ENCODE measurements around the gene MGP. TPM values are rescaled to one million over a fixed set of nuclear protein-coding genes. Genes with fewer than 3 reads are reported as not detected.

The MGP gene
- total RNA-seq, 1 experiment from 2014 or later: 0.96 TPM

DNA sequence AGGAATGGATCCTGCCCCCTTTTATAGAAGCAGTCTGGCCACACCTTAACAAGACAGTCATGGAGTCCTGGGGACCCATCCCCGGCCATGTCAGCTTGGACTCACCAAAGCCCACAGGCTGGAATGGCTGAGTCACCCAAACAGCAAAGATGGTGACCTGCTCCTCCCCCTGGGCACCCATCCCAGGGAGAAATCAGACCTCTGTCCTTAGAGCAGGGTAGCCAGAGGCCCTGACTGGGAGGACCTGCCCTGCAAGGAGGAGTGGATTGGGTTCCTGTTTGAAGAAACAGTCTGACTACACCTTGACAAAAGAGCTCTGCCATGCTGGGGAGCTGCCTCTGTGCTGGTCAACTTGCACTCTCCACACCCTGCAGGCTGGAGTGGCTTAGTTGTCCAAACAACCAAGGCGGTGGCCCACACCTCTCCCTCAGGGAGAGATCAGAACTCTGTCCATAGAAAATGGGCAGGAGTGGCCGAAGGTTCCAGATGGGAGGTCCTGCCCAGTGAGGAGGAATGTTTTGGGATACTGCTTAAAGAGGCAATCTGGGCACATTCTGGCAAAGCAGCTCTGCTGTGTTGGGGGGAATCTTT, 16.6 kb downstream of the MGP start:
- no peak for ATAC-seq
- Mint-ChIP-seq H3K27ac (no peak overlapping the region), H3K36me3 (peaks cover 18% of the 10 kb centered on the region), H3K4me1 (no peaks in the 10 kb centered on the region), H3K4me3 (no peak overlapping the region), H3K9me3 (peaks cover 31% of the 10 kb centered on the region), H3K27me3 (ENCODE audit: low read depth) (peaks cover 6% of the 10 kb centered on the region)
- DNase-seq (ENCODE audit: low spot score): no peak
- POLR2A ChIA-PET: no interaction called here
- CTCF ChIA-PET: no interaction called here
- no peak for TF ChIP-seq FOXJ3 (CRISPR knock-in tag; IDR thresholded peaks at IDR 0.05; ENCODE audit: borderline replicate concordance)
- TF ChIP-seq, protein P1, sequence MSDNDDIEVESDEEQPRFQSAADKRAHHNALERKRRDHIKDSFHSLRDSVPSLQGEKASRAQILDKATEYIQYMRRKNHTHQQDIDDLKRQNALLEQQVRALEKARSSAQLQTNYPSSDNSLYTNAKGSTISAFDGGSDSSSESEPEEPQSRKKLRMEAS (CRISPR knock-in tag; IDR thresholded peaks at IDR 0.05): no peak
- TF ChIP-seq, protein P2, sequence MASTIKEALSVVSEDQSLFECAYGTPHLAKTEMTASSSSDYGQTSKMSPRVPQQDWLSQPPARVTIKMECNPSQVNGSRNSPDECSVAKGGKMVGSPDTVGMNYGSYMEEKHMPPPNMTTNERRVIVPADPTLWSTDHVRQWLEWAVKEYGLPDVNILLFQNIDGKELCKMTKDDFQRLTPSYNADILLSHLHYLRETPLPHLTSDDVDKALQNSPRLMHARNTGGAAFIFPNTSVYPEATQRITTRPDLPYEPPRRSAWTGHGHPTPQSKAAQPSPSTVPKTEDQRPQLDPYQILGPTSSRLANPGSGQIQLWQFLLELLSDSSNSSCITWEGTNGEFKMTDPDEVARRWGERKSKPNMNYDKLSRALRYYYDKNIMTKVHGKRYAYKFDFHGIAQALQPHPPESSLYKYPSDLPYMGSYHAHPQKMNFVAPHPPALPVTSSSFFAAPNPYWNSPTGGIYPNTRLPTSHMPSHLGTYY (CRISPR knock-in tag; IDR thresholded peaks at IDR 0.05): no peak
- TF ChIP-seq ZNF671 (CRISPR knock-in tag; IDR thresholded peaks at IDR 0.05): no peak
- no peak for TF ChIP-seq NR3C1 (CRISPR knock-in tag; conservative IDR thresholded peaks at IDR 0.05; ENCODE audit: low read depth)
- TF ChIP-seq JAZF1 (CRISPR knock-in tag; IDR thresholded peaks at IDR 0.05): no peak
- TF ChIP-seq, protein P3, sequence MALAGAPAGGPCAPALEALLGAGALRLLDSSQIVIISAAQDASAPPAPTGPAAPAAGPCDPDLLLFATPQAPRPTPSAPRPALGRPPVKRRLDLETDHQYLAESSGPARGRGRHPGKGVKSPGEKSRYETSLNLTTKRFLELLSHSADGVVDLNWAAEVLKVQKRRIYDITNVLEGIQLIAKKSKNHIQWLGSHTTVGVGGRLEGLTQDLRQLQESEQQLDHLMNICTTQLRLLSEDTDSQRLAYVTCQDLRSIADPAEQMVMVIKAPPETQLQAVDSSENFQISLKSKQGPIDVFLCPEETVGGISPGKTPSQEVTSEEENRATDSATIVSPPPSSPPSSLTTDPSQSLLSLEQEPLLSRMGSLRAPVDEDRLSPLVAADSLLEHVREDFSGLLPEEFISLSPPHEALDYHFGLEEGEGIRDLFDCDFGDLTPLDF (CRISPR knock-in tag; IDR thresholded peaks at IDR 0.05): no peak
- no peak for TF ChIP-seq RORB (CRISPR knock-in tag; IDR thresholded peaks at IDR 0.05)
- TF ChIP-seq, protein P4, sequence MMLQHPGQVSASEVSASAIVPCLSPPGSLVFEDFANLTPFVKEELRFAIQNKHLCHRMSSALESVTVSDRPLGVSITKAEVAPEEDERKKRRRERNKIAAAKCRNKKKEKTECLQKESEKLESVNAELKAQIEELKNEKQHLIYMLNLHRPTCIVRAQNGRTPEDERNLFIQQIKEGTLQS (CRISPR knock-in tag; conservative IDR thresholded peaks at IDR 0.05): no peak
- TF ChIP-seq SP1 (CRISPR knock-in tag; conservative IDR thresholded peaks at IDR 0.05): no peak
- TF ChIP-seq PRRX2 (CRISPR knock-in tag; IDR thresholded peaks at IDR 0.05): no peak
- TF ChIP-seq, protein P5, sequence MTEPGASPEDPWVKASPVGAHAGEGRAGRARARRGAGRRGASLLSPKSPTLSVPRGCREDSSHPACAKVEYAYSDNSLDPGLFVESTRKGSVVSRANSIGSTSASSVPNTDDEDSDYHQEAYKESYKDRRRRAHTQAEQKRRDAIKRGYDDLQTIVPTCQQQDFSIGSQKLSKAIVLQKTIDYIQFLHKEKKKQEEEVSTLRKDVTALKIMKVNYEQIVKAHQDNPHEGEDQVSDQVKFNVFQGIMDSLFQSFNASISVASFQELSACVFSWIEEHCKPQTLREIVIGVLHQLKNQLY (CRISPR knock-in tag; IDR thresholded peaks at IDR 0.05): no peak
- TF ChIP-seq, protein P6, sequence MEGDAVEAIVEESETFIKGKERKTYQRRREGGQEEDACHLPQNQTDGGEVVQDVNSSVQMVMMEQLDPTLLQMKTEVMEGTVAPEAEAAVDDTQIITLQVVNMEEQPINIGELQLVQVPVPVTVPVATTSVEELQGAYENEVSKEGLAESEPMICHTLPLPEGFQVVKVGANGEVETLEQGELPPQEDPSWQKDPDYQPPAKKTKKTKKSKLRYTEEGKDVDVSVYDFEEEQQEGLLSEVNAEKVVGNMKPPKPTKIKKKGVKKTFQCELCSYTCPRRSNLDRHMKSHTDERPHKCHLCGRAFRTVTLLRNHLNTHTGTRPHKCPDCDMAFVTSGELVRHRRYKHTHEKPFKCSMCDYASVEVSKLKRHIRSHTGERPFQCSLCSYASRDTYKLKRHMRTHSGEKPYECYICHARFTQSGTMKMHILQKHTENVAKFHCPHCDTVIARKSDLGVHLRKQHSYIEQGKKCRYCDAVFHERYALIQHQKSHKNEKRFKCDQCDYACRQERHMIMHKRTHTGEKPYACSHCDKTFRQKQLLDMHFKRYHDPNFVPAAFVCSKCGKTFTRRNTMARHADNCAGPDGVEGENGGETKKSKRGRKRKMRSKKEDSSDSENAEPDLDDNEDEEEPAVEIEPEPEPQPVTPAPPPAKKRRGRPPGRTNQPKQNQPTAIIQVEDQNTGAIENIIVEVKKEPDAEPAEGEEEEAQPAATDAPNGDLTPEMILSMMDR (IDR thresholded peaks at IDR 0.05): no peak
- TF ChIP-seq, protein P7, sequence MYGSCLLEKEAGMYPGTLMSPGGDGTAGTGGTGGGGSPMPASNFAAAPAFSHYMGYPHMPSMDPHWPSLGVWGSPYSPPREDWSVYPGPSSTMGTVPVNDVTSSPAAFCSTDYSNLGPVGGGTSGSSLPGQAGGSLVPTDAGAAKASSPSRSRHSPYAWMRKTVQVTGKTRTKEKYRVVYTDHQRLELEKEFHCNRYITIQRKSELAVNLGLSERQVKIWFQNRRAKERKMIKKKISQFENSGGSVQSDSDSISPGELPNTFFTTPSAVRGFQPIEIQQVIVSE (CRISPR knock-in tag; IDR thresholded peaks at IDR 0.05; ENCODE audit: borderline replicate concordance): no peak
- no peak for TF ChIP-seq SOX15 (CRISPR knock-in tag; IDR thresholded peaks at IDR 0.05)
- no peak for TF ChIP-seq GTF2I (CRISPR knock-in tag; conservative IDR thresholded peaks at IDR 0.05)
- no peak for TF ChIP-seq HMGA2 (CRISPR knock-in tag; IDR thresholded peaks at IDR 0.05)
- TF ChIP-seq, protein P8, sequence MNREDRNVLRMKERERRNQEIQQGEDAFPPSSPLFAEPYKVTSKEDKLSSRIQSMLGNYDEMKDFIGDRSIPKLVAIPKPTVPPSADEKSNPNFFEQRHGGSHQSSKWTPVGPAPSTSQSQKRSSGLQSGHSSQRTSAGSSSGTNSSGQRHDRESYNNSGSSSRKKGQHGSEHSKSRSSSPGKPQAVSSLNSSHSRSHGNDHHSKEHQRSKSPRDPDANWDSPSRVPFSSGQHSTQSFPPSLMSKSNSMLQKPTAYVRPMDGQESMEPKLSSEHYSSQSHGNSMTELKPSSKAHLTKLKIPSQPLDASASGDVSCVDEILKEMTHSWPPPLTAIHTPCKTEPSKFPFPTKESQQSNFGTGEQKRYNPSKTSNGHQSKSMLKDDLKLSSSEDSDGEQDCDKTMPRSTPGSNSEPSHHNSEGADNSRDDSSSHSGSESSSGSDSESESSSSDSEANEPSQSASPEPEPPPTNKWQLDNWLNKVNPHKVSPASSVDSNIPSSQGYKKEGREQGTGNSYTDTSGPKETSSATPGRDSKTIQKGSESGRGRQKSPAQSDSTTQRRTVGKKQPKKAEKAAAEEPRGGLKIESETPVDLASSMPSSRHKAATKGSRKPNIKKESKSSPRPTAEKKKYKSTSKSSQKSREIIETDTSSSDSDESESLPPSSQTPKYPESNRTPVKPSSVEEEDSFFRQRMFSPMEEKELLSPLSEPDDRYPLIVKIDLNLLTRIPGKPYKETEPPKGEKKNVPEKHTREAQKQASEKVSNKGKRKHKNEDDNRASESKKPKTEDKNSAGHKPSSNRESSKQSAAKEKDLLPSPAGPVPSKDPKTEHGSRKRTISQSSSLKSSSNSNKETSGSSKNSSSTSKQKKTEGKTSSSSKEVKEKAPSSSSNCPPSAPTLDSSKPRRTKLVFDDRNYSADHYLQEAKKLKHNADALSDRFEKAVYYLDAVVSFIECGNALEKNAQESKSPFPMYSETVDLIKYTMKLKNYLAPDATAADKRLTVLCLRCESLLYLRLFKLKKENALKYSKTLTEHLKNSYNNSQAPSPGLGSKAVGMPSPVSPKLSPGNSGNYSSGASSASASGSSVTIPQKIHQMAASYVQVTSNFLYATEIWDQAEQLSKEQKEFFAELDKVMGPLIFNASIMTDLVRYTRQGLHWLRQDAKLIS (CRISPR knock-in tag; IDR thresholded peaks at IDR 0.05; ENCODE audit: borderline replicate concordance): no peak

Measured in WTC11 (cell line).